DMS114 treated with DMSO at 0.1 percent for 48 hours (cell line): ENCODE data around the gene TRIM9.

Source experiments
- DNase-seq: peaks from one replicate; lab custom pipeline; 2025; ENCODE audit not compliant: unreplicated experiment; lab: John Stamatoyannopoulos, UW

Gene TRIM9

GRCh38 chr14:51059032-51059431, 35.9 kb downstream of the TRIM9 start:
- DNase-seq: no peak

DNA sequence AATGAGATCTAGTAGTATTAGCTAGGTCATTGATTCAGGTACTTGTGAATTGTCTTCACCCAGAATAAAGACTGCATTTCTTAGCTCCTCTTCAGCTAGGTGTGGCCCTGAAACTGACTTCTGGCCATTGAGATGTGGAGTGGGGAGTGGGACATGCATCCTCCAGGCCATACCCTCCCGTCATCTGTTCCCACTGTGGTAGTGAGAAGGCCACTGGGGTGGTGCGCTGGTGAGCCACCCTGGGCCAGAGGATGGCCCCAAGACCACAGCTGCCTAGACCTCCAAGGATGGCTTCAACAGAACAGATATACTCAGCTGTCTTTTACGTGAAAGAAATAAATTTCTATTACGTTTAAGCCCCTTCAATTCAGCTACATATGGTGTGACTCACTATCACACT, 36.5 kb downstream of the TRIM9 start:
- no peak for DNase-seq

DNA sequence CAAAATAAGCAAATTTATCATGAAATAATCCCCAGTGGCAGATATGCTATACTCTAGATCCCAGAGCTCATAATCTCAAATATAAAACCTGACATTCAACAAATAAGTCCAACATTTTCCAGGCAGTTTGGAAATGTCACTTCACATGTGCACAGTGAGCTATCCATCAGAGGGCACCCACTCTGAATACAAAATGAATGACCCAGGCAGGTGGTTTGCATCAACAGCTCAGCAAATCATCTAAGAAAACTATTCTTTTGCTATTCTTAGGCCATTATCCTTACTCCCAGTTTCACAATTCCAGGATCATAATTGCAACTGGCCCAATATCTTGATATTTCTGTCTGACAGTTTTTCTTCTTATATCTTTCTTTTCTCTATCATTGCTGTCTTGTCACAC, 38.5 kb downstream of the TRIM9 start:
- DNase-seq: no peak

GRCh38 chr14:51053157-51053556, 41.7 kb downstream of the TRIM9 start:
- DNase-seq: no peak

- no peak for DNase-seq
These were observed 49.9 kb downstream of the TRIM9 start for GRCh38 chr14:51044961-51045360.

DNA sequence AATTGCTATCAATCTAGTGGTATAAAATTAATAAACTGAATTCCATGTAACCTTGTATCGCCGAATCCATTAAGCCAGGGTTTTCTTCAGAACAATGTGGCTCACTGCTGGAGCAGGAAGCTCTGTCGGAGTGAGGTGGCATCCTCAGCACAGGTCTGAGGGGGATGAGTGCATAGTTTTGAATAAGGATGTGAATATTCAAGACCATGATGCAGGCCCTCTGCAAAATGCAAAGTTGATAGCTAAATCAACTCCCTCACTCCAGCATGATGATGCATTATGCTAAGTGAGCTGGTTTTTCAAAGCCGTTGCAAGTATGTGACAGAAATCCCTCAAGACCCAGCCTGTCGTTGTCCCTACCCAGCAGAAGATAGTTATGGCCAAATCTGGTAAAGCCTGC, 53.0 kb downstream of the TRIM9 start:
- DNase-seq: no peak

- no peak for DNase-seq
These were observed 53.8 kb downstream of the TRIM9 start for GRCh38 chr14:51041108-51041531.

- no peak for DNase-seq
These were observed 55.7 kb downstream of the TRIM9 start for GRCh38 chr14:51039252-51039651.

- no peak for DNase-seq
These were observed 59.2 kb downstream of the TRIM9 start for GRCh38 chr14:51035611-51036192.

GRCh38 chr14:51028851-51029754, 65.8 kb downstream of the TRIM9 start:
- DNase-seq: no peak

GRCh38 chr14:51028361-51028760, 66.5 kb downstream of the TRIM9 start:
- no peak for DNase-seq

GRCh38 chr14:51024377-51024776, 70.5 kb downstream of the TRIM9 start:
- DNase-seq: no peak

DNA sequence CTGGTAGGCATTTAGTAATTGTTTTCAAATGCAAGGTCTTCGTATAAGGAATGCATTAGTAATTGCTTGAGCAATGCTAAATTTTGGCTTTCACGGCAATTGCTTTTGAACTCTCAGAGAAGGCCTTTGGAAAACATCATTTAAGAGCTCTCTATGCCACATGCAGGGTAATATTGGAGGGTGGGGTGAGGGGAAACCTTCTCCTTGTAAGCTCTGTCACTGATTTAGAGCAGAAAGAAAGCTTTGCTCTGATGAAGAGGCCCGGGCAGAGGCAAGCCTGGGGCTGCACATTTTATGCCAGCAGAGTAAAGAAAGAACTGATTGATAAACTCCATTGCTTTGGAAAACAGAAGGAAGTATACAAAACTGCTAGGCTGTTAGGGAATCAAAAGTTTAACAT, 70.9 kb downstream of the TRIM9 start:
- DNase-seq: no peak

DNA sequence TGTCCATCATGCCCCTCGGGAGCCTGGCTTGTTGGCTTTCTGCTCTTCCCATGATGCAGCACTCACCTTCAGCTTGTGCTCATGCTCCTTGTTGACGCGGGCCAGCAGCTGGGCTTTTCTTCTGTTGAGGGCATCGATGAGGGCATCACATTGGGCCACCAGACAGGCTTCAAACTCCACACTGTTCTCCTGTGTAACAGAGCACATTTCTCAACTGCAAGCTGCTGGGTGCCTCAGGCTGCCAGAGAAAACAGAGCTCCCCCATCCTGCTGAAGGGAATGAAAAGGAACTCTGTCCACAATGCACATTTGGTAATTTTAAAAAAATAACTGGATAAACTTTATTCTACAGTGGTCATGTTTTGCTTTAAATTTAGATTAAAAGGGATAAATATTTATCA, 72.1 kb downstream of the TRIM9 start:
- DNase-seq: no peak

- DNase-seq: no peak
These were observed 74.7 kb downstream of the TRIM9 start for GRCh38 chr14:51020024-51020710.

- DNase-seq: no peak
These were observed 75.8 kb downstream of the TRIM9 start for GRCh38 chr14:51019089-51019488.

- DNase-seq: no peak
These were observed 76.4 kb downstream of the TRIM9 start for GRCh38 chr14:51018521-51018920.

DNA sequence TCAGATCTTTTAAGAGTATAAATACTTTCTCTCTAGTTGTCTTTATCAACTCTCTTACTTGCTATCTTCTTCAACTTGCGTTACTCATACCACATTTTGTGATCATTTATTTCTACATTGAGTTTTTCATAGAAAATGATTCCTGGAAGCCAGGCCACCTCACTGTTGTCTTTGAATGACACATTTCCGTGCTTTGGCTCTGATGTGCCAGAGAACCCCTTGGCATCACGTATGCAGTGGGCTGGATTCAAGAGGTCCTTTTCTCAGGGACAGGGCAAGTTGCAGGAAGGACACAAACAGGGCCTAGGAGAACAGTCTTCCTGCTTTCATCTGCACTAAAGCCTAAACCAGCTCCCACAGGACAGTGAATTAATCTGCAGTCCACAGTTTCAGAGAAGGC, 80.3 kb downstream of the TRIM9 start:
- DNase-seq: no peak

DNA sequence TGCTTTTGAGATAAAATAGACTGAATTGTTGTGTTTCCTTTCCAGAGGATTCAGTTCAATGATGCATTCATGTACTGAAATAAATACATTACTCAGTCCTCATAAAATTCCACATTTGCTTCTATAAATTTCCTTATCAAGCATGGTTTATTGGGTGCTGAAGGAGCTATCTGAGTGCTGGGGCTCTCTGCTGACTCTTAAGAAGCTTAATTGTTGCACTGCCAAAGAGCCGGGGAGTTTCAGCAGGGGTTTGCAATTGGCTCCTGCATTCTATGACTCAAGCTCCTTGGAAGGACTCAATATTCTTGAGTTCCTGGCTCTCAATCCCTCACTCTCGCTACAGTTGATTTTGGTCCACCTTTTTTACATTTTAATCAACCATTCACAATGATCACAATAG, 80.8 kb downstream of the TRIM9 start:
- no peak for DNase-seq

DNA sequence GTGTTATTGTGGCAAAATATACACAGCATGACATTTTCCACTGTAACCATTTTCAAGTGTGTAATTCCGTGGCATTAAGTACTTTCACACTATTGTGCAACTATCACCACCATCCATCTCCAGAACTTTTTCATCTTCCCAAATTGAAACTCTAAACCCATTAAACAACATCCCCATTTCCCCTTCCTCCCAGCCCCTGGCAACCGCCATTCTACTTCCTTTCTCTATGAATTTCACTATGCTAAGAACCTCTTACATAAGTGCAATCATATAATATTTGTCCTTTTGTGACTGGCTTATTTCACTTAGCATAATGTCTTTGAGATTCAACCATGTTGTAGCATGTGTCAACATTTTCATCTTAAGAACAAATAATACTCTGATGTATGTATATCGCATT, 82.8 kb downstream of the TRIM9 start:
- no peak for DNase-seq

DNA sequence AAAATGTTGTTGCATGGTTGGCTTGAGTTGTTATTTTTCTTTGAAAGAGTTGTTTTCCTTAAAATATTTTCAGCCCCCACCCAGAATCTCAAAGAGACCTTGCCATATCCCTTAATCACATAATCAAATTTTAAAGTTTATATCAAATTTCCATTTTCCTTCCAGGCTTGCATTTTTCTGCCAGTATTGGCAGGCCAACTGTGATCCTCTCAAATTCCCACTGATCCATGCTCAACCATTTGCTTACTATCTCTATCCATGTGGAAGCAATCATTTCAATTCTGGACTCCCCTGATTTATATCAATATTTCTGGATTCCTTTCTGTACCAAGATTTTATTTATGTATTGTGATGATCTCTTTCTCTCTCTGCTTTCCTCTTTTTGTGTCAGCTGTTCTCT, 86.5 kb downstream of the TRIM9 start:
- DNase-seq: no peak

- DNase-seq: no peak
These were observed 88.1 kb downstream of the TRIM9 start for GRCh38 chr14:51006781-51007211.
